B cell (primary cell): ENCODE data around the gene HP1BP3. TPM values are rescaled to one million over a fixed set of nuclear protein-coding genes. Genes with fewer than 3 reads are reported as not detected.

Experiments used
- ATAC-seq: fragments of 200-7000 bp; cut with Tn5 transposase; one replicate; pipeline ENCODE4 v1.10.0; 2021; ENCODE audit warnings: low read depth, mild to moderate bottlenecking, moderate number of reproducible peaks, moderate library complexity
- CTCF ChIA-PET: fragments of 350-600 bp; sonication (Branson Sonifier 250); formaldehyde crosslinking; loops from one replicate; lab custom pipeline; 2021; ENCODE audit warnings: antibody characterized with exemption, inconsistent platforms; lab: Charles Lee
- POLR2A ChIA-PET: fragments of 350-600 bp; sonication (Branson Sonifier 250); formaldehyde crosslinking; loops from one replicate; lab custom pipeline; 2021; ENCODE audit warnings: antibody characterized with exemption; lab: Charles Lee
- DNase-seq: peaks from one replicate; pipeline ENCODE4 v3.0.0; 2013
- H2AFZ ChIP-seq: 2 replicates; pipeline ENCODE4 v1.6.1; 2012; ENCODE audit warnings: mild to moderate bottlenecking, low read depth, low read length; ENCODE audit not compliant: insufficient read depth, poor library complexity, severe bottlenecking
- H3K27ac ChIP-seq, 2 donors: 1 replicate in 1 of 2; 2 replicates in 1 of 2; pipeline ENCODE4 v1.5.1; 2012 to 2013; ENCODE audit warnings: low read length in 2 of 2, mild to moderate bottlenecking in 2 of 2, moderate library complexity in 1 of 2
- H3K27me3 ChIP-seq, 4 experiments: fragments of 200-600 bp in 1 of 4; sonication (generic) in 1 of 4; replicated peaks in 1 of 4; 1 replicate in 2 of 4; 2 replicates in 2 of 4; pipeline versions ENCODE4 v1.6.1 to v1.7.0; 2013 to 2016; ENCODE audit warnings: low read length in 3 of 4, mild to moderate bottlenecking in 2 of 4, mixed read lengths in 1 of 4, moderate library complexity in 1 of 4; ENCODE audit not compliant: insufficient read depth in 4 of 4, control insufficient read depth in 3 of 4; ENCODE audit errors: control extremely low read depth in 1 of 4
- H3K36me3 ChIP-seq, 2 experiments: replicated peaks in 1 of 2; 1 replicate in 1 of 2; 2 replicates in 1 of 2; pipeline versions ENCODE4 v1.6.1 to v1.7.1; 2013; ENCODE audit warnings: low read length in 1 of 2; ENCODE audit not compliant: insufficient read depth in 2 of 2, control insufficient read depth in 1 of 2; ENCODE audit errors: control extremely low read depth in 1 of 2, extremely low read depth in 1 of 2
- H3K4me1 ChIP-seq, 2 donors: fragments of 200-600 bp in 1 of 2; sonication (generic) in 1 of 2; 1 replicate in 1 of 2; 2 replicates in 1 of 2; pipeline versions ENCODE4 v1.5.1 to v1.6.1; 2013 to 2017; ENCODE audit warnings: low read length in 2 of 2; ENCODE audit not compliant: control insufficient read depth in 2 of 2, insufficient read depth in 2 of 2
- H3K4me2 ChIP-seq: replicated peaks from 2 replicates; pipeline ENCODE3; 2012; ENCODE audit warnings: mild to moderate bottlenecking, low read depth, low read length; ENCODE audit not compliant: poor library complexity, severe bottlenecking
- H3K4me3 ChIP-seq, 5 experiments: fragments of 200-600 bp in 1 of 5; sonication (generic) in 1 of 5; 1 replicate in 3 of 5; 2 replicates in 2 of 5; pipeline versions ENCODE4 v1.5.1 to v1.7.0; 2011 to 2016; ENCODE audit warnings: low read length in 4 of 5, mild to moderate bottlenecking in 4 of 5, low read depth in 2 of 5, control low read depth in 1 of 5, moderate library complexity in 1 of 5; ENCODE audit not compliant: insufficient read depth in 1 of 5; ENCODE audit errors: control extremely low read depth in 1 of 5, extremely low read depth in 1 of 5
- H3K79me2 ChIP-seq: fragments of 200-600 bp; sonication (generic); one replicate; pipeline ENCODE4 v1.6.0; 2016; ENCODE audit warnings: low read length; ENCODE audit not compliant: control insufficient read depth, insufficient read depth
- H3K9ac ChIP-seq: fragments of 200-600 bp; sonication (generic); 2 replicates; pipeline ENCODE4 v1.6.1; 2017; ENCODE audit warnings: mild to moderate bottlenecking, low read length, moderate library complexity
- H3K9me3 ChIP-seq, 3 donors: one replicate each; pipeline versions ENCODE4 v1.6.1 to v1.7.1; 2013; ENCODE audit warnings: low read length in 2 of 3; ENCODE audit not compliant: control insufficient read depth in 2 of 3, insufficient read depth in 1 of 3; ENCODE audit errors: control extremely low read depth in 1 of 3
- H4K20me1 ChIP-seq: 2 replicates; pipeline ENCODE4 v1.6.0; 2012; ENCODE audit warnings: mild to moderate bottlenecking, low read length; ENCODE audit not compliant: insufficient read depth, control insufficient read depth, poor library complexity, severe bottlenecking
- H3K27ac Mint-ChIP-seq: one replicate; pipeline ENCODE4 v1.8.0; 2021; ENCODE audit warnings: mixed read lengths
- H3K27me3 Mint-ChIP-seq: one replicate; pipeline ENCODE4 v1.8.0; 2021; ENCODE audit warnings: mixed read lengths
- H3K4me1 Mint-ChIP-seq: one replicate; pipeline ENCODE4 v1.8.0; 2021; ENCODE audit warnings: mixed read lengths
- H3K4me3 Mint-ChIP-seq: one replicate; pipeline ENCODE4 v1.8.0; 2021; ENCODE audit warnings: mixed read lengths
- H3K9me3 Mint-ChIP-seq: one replicate; pipeline ENCODE4 v1.8.0; 2022; ENCODE audit warnings: mixed read lengths; ENCODE audit not compliant: insufficient read depth
- CTCF ChIP-seq: fragments of 200-600 bp; IDR thresholded peaks from one replicate; pipeline ENCODE4 v1.8.0; 2022; ENCODE audit warnings: antibody characterized with exemption, mild to moderate bottlenecking
- EZH2 ChIP-seq: IDR thresholded peaks from 2 replicates; pipeline ENCODE4 v1.6.1; 2012; ENCODE audit warnings: borderline replicate concordance, low read depth, mild to moderate bottlenecking, moderate library complexity, low read length; ENCODE audit not compliant: insufficient read depth, poor library complexity, severe bottlenecking
- WGBS: methylation state at CpG from one replicate; pipeline ENCODE4 v1.1.5; 2013; ENCODE audit warnings: missing lambda C conversion rate; ENCODE audit not compliant: insufficient coverage; 5-methylcytosine and 5-hydroxymethylcytosine counted together
- intact Hi-C: fragments of 100-400 bp; cut with micrococcal nuclease; formaldehyde crosslinking; loops from one replicate; pipeline ENCODE4 v1.10.0; 2022
- polyA plus RNA-seq: library from polyadenylated mRNA; depleted of rRNA; stranded (reverse); fragments of >200 nt; gene quantifications from 2 replicates; pipeline ENCODE4 v1.2.3, GENCODE V29; 2012
- total RNA-seq, 2 donors: library from RNA; stranded (reverse); fragments of 120-200 nt in 1 of 2; gene quantifications; 1 replicate in 1 of 2; 2 replicates in 1 of 2; pipeline versions ENCODE4 v1.2.3 to v1.2.4, GENCODE V29; 2013 to 2022

Gene HP1BP3
- total and polyA plus RNA-seq, 2 donors (not counting 1 experiment from before 2014, with no cell fraction given) = 147 to 303 TPM

- Mint-ChIP-seq H3K27ac (no peak overlapping the region), H3K4me1 (no peaks in the 10 kb centered on the region), H3K4me3 (no peak overlapping the region), H3K9me3 (no peaks in the 10 kb centered on the region), H3K27me3 (no peaks in the 10 kb centered on the region)
- H3K4me2 ChIP-seq = no peak overlapping the region
- no peaks in the 10 kb centered on the region for H4K20me1 ChIP-seq
- WGBS = no CpG with 5 or more reads among the region's 2 CpGs
- no peak for DNase-seq
- H3K79me2 ChIP-seq = no peaks in the 10 kb centered on the region
- no peak for ATAC-seq
- POLR2A ChIA-PET = no interaction called here
- peaks cover 15 to 58% of the 10 kb centered on the region in 2 experiments for H3K36me3 ChIP-seq
- no peak overlapping the region for H3K4me3 ChIP-seq
- H2AFZ ChIP-seq = no peak overlapping the region
- H3K9me3 ChIP-seq = no peaks in the 10 kb centered on the region
- no peaks in the 10 kb centered on the region for H3K27me3 ChIP-seq
- TF ChIP-seq CTCF = no peak
- CTCF ChIA-PET = no interaction called here
- no peak overlapping the region for H3K9ac ChIP-seq
- no peaks in the 10 kb centered on the region for H3K4me1 ChIP-seq
- no peak overlapping the region for H3K27ac ChIP-seq
- intact Hi-C loops = no loop called here
Measured at GRCh38 chr1:20740781-20741180, 46.3 kb downstream of the HP1BP3 start.

GRCh38 chr1:20739225-20739624, 47.9 kb downstream of the HP1BP3 start:
- ChIA-PET POLR2A (no interaction called here), CTCF (no interaction called here)
- H3K4me3 Mint-ChIP-seq = no peak overlapping the region

More at GRCh38 chr1:20739225-20739624, 47.9 kb downstream of the HP1BP3 start:
- Histone ChIP-seq H3K9ac (no peak overlapping the region), H2AFZ (no peak overlapping the region), H3K4me3 (no peak overlapping the region), H4K20me1 (no peaks in the 10 kb centered on the region), H3K36me3 (peaks cover 4 to 42% of the 10 kb centered on the region in 2 experiments), H3K9me3 (no peaks in the 10 kb centered on the region), H3K27ac (no peak overlapping the region), H3K79me2 (no peaks in the 10 kb centered on the region), H3K4me1 (no peaks in the 10 kb centered on the region), H3K4me2 (no peak overlapping the region), H3K27me3 (no peaks in the 10 kb centered on the region)
- no peaks in the 10 kb centered on the region for H3K9me3 Mint-ChIP-seq
- ATAC-seq (no peak), DNase-seq (no peak)
- H3K4me1 Mint-ChIP-seq = no peaks in the 10 kb centered on the region
- no CpG with 5 or more reads among the region's 2 CpGs for WGBS
- intact Hi-C loops = no loop called here
- H3K27ac Mint-ChIP-seq = no peak overlapping the region
- no peaks in the 10 kb centered on the region for H3K27me3 Mint-ChIP-seq
- no peak for TF ChIP-seq EZH2
- no peak for TF ChIP-seq CTCF
